HL-60 (cell line): Measurements from ENCODE around the gene KIF12.

ENCODE experiments used
- DNase-seq, 2 experiments: peaks; one replicate each; pipeline ENCODE4 v3.0.0-alpha.2; 2010 to 2020; ENCODE audit warnings: low read depth in 1 of 2, low spot score in 1 of 2
- H3K27ac ChIP-seq: fragments of 250-450 bp; sonication (Bioruptor Pico); replicated peaks from 2 replicates; pipeline ENCODE4 v1.5.1; 2020; ENCODE audit warnings: mild to moderate bottlenecking, moderate library complexity
- H3K27me3 ChIP-seq: fragments of 250-450 bp; sonication (Bioruptor Pico); 2 replicates; pipeline ENCODE4 v1.5.1; 2021; ENCODE audit warnings: mild to moderate bottlenecking, moderate library complexity; ENCODE audit not compliant: insufficient read depth, poor library complexity, severe bottlenecking
- H3K4me3 ChIP-seq: replicated peaks from 2 replicates; pipeline ENCODE4 v1.5.1; 2011; ENCODE audit warnings: mild to moderate bottlenecking, control low read depth, low read length; ENCODE audit not compliant: insufficient read depth
- CTCF ChIP-seq: IDR thresholded peaks from one replicate; pipeline ENCODE4 v1.5.1; 2011; ENCODE audit warnings: low read length, control low read depth, inconsistent platforms; ENCODE audit not compliant: insufficient read depth
- GABPA ChIP-seq: IDR thresholded peaks from 2 replicates; pipeline ENCODE4 v1.6.1; 2012; ENCODE audit warnings: low read depth
- POLR2AphosphoS5 ChIP-seq: IDR thresholded peaks from 2 replicates; pipeline ENCODE4 v1.6.1; 2012; ENCODE audit warnings: low read depth
- REST ChIP-seq: IDR thresholded peaks from 2 replicates; pipeline ENCODE4 v1.6.1; 2012; ENCODE audit warnings: low read depth; ENCODE audit not compliant: insufficient replicate concordance
- SPI1 ChIP-seq: IDR thresholded peaks from 2 replicates; pipeline ENCODE4 v1.6.1; 2012; ENCODE audit warnings: low read depth, mild to moderate bottlenecking, borderline replicate concordance

Gene KIF12

DNA sequence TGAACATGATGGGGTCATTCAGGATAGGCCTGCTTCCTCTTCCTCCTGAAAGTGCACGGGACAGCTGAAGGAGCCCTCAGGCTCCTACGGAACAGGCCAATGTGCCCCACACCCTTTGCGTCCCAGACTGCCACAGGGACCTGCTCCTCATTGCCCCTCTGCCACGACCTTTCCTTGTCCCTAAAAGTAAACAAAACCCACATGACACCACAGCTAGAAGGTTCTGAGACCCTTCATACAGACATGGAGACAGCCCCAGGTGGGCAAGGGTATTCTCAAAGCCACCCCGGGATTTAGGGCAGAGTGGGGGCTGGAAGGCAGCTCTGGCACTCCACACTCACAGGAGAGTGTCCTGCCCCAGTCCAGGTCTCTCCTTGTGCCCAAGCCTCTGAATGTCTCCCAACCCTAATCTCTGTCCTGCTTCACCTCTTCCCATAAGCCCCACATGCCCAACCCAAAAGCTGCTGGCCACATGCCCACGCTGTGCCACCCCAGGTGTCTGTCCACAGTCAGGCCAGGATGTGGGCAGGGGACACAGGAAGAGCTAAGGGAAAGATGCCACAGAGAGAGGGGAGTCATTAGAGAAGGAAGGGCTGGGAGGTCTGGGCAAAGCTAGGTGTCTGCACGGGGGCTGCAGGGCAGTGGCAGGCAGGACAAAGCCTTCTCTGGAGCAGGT, 21.8 kb downstream of the KIF12 start:
- TF ChIP-seq GABPA = no peak
- TF ChIP-seq REST = no peak
- TF ChIP-seq CTCF = no peak
- TF ChIP-seq POLR2AphosphoS5 = no peak
- TF ChIP-seq SPI1 = no peak
- H3K4me3 ChIP-seq = no peak overlapping the region
- no peak for DNase-seq
- no peak overlapping the region for H3K27ac ChIP-seq
- H3K27me3 ChIP-seq = no peaks in the 10 kb centered on the region

GRCh38 chr9:114076237-114077161, 22.6 kb downstream of the KIF12 start:
- Histone ChIP-seq H3K27ac (no peak overlapping the region), H3K27me3 (no peaks in the 10 kb centered on the region), H3K4me3 (no peak overlapping the region)
- DNase-seq = no peak
- TF ChIP-seq POLR2AphosphoS5 (no peak), CTCF (no peak), SPI1 (no peak), GABPA (no peak)

DNA sequence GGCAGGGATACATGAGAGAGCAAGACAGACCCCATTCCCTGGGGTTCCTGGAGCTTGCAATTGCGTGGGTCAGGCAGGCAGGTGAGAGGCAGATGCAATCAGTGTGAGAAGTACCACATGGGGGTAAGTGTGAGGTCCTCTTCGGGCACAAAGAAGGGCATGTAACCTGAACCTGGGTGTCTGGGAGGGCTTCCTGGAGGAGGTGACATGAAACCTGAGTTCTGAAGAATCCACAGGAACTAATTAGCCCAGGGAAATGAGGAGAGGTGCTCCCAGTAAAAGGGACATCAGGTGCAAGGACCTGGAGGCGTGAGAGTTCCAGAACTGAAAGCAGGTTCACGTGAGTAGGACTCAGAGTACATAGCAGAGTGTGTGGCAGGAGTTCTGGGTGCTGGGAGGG, 23.5 kb downstream of the KIF12 start:
- H3K27ac ChIP-seq = no peak overlapping the region
- no peaks in the 10 kb centered on the region for H3K27me3 ChIP-seq
- no peak for TF ChIP-seq SPI1
- TF ChIP-seq REST = no peak
- no peak for TF ChIP-seq CTCF
- TF ChIP-seq POLR2AphosphoS5 = no peak
- no peak for TF ChIP-seq GABPA
- no peak overlapping the region for H3K4me3 ChIP-seq
- no peak for DNase-seq
